Measurements from ENCODE around the gene NOG.

GRCh38 chr17:56603486-56604238 is 10.2 kb downstream of the NOG start:
- TF ChIP-seq, protein P1, sequence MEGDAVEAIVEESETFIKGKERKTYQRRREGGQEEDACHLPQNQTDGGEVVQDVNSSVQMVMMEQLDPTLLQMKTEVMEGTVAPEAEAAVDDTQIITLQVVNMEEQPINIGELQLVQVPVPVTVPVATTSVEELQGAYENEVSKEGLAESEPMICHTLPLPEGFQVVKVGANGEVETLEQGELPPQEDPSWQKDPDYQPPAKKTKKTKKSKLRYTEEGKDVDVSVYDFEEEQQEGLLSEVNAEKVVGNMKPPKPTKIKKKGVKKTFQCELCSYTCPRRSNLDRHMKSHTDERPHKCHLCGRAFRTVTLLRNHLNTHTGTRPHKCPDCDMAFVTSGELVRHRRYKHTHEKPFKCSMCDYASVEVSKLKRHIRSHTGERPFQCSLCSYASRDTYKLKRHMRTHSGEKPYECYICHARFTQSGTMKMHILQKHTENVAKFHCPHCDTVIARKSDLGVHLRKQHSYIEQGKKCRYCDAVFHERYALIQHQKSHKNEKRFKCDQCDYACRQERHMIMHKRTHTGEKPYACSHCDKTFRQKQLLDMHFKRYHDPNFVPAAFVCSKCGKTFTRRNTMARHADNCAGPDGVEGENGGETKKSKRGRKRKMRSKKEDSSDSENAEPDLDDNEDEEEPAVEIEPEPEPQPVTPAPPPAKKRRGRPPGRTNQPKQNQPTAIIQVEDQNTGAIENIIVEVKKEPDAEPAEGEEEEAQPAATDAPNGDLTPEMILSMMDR (IDR thresholded peaks at IDR 0.05) = no peak
- TF ChIP-seq ZFX (IDR thresholded peaks at IDR 0.05; ENCODE audit: borderline replicate concordance) = no peak

Data from 22Rv1 (cell line).